NCI-H1436 treated with DMSO at 0.1 percent for 48 hours (cell line): ENCODE measurements around the gene ZNF502.

Experiments used
- DNase-seq: peaks from one replicate; lab custom pipeline; 2025; lab: John Stamatoyannopoulos, UW

ZNF502 gene

DNA sequence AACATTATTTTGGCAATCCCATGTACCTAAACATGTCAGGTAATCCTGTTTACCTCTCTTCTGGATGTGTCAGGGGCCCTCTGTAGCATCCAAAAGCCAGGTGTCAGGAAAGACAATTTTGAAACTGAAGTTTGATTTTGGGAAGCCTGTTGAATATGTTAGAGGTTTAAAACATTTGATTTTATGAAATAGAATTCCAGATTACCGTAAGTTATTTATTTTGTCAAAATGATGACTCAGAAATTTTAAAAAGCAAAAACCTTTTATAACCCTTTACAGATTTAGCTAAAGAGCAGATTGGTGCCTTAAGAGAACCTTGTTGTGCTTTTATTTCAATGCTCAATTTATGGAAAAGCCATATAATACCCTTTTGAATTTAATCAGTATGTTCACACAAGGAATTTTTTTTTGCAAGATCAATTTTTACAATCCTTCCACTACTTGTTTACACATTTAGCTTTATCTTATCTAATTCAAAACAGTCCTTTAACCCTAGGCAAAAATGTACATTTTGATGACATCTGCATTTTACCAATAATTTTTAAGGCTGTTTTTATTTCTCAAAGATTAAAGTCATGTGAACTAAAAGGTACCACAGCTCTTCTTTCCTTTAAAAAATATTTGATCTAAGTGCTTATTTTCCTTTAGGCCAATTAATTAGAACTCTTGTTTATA lies 59.1 kb downstream of the ZNF502 start:
- no peak for DNase-seq

DNA sequence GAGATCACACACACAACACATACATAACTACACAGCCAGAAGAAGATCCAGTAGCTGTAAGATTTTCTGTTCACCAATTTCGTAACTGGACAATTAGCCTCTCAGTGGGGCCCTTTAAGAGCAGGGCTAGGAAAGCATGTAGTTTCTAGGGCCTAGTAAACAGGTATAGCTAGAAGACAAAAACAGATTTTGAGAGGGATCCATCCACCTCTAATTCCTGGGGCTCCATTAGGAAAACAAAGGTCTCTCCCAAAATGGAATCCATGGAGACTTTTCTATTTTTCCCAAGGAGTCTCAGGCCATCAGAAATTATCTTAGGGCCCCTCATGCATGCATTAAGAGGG lies 59.6 kb downstream of the ZNF502 start:
- DNase-seq = no peak
